OCI-LY7 (cell line): Measurements from ENCODE around the gene GREM2. TPM values are rescaled to one million over a fixed set of nuclear protein-coding genes. Genes with fewer than 3 reads are reported as not detected.

Experiments used
- BruUV-seq: library from RNA; stranded (reverse); fragments of 400-500 nt; replicated peaks from 2 replicates; lab custom pipeline; 2021; lab: Mats Ljungman, UMichigan
- CTCF ChIA-PET: fragments of 300-600 bp; sonication (Branson Sonifier 250); formaldehyde crosslinking; loops from one replicate; lab custom pipeline; 2022; ENCODE audit warnings: antibody characterized with exemption; ENCODE audit not compliant: unreplicated experiment; lab: Charles Lee
- POLR2A ChIA-PET: fragments of 300-600 bp; sonication (Branson Sonifier 250); formaldehyde crosslinking; loops from one replicate; lab custom pipeline; 2022; ENCODE audit warnings: antibody characterized with exemption; lab: Charles Lee
- DNase-seq: peaks from one replicate; pipeline ENCODE4 v3.0.0-alpha.2; 2015; ENCODE audit warnings: low spot score
- H2AFZ ChIP-seq: fragments of 200-600 bp; sonication (generic), shearing (Covaris generic); 2 replicates; pipeline ENCODE4 v1.6.1; 2014; ENCODE audit warnings: mild to moderate bottlenecking, antibody characterized with exemption, low read length, moderate library complexity
- H3K27ac ChIP-seq: fragments of 200-600 bp; sonication (generic); 2 replicates; pipeline ENCODE4 v1.5.1; 2014; ENCODE audit warnings: mixed run types, low read depth, mild to moderate bottlenecking, moderate library complexity, low read length, inconsistent platforms; ENCODE audit not compliant: poor library complexity, severe bottlenecking
- H3K36me3 ChIP-seq: fragments of 200-600 bp; sonication (generic); 2 replicates; pipeline ENCODE4 v1.6.1; 2014; ENCODE audit warnings: mild to moderate bottlenecking, antibody characterized with exemption, low read length, moderate library complexity, mixed read lengths; ENCODE audit not compliant: insufficient read depth
- H3K4me1 ChIP-seq: fragments of 200-600 bp; sonication (generic); 2 replicates; pipeline ENCODE4 v1.5.1; 2014; ENCODE audit warnings: mild to moderate bottlenecking, low read length; ENCODE audit not compliant: insufficient read depth, poor library complexity, severe bottlenecking
- H3K4me2 ChIP-seq: fragments of 200-600 bp; sonication (generic); 2 replicates; pipeline ENCODE4 v1.6.1; 2014; ENCODE audit warnings: mild to moderate bottlenecking, low read length
- H3K4me3 ChIP-seq: fragments of 200-600 bp; sonication (generic); 2 replicates; pipeline ENCODE4 v1.5.1; 2014; ENCODE audit warnings: mild to moderate bottlenecking, low read depth, low read length; ENCODE audit not compliant: poor library complexity, severe bottlenecking
- H3K79me2 ChIP-seq: fragments of 200-600 bp; sonication (generic); 2 replicates; pipeline ENCODE4 v1.6.1; 2016; ENCODE audit warnings: low read depth, mild to moderate bottlenecking, low read length, moderate library complexity, mixed read lengths; ENCODE audit not compliant: insufficient read depth
- H3K9me2 ChIP-seq: fragments of 200-600 bp; sonication (generic); 2 replicates; pipeline ENCODE4 v1.6.1; 2016; ENCODE audit warnings: mild to moderate bottlenecking, low read length, mixed read lengths; ENCODE audit not compliant: insufficient read depth
- H3K9me3 ChIP-seq: fragments of 200-600 bp; sonication (generic); 2 replicates; pipeline ENCODE4 v1.6.1; 2014; ENCODE audit warnings: mild to moderate bottlenecking, mixed run types, low read length, mixed read lengths
- H4K20me1 ChIP-seq: fragments of 200-600 bp; sonication (generic); 2 replicates; pipeline ENCODE4 v1.6.1; 2014; ENCODE audit warnings: mild to moderate bottlenecking, antibody characterized with exemption, low read length, moderate library complexity, mixed read lengths; ENCODE audit not compliant: insufficient read depth
- EZH2phosphoT487 ChIP-seq: fragments of 200-600 bp; sonication (generic); IDR thresholded peaks from 2 replicates; pipeline ENCODE4 v1.6.1; 2018; ENCODE audit warnings: low read depth, borderline replicate concordance, mild to moderate bottlenecking, mixed run types, antibody characterized with exemption, low read length, moderate library complexity, mixed read lengths
- intact Hi-C: fragments of 100-400 bp; cut with micrococcal nuclease; formaldehyde crosslinking; loops from one replicate; pipeline ENCODE4 v1.10.0; 2022; ENCODE audit not compliant: unreplicated experiment
- total RNA-seq, 2 experiments: library from RNA; depleted of rRNA in 1 of 2; stranded (reverse); fragments of >200 nt in 1 of 2; shearing (Covaris generic) in 1 of 2; gene quantifications; 2 replicates each; pipeline ENCODE4 v1.2.3, GENCODE V29; 2014 to 2022
- TF ChIP-seq, protein P1 (sequence below): fragments of 200-600 bp; sonication (generic); conservative IDR thresholded peaks from 2 replicates; pipeline ENCODE4 v1.5.1; 2014; ENCODE audit warnings: mild to moderate bottlenecking, antibody characterized with exemption, low read length, moderate library complexity, mixed read lengths

The GREM2 gene
- total RNA-seq, 2 experiments from 2014 or later = not detected

DNA sequence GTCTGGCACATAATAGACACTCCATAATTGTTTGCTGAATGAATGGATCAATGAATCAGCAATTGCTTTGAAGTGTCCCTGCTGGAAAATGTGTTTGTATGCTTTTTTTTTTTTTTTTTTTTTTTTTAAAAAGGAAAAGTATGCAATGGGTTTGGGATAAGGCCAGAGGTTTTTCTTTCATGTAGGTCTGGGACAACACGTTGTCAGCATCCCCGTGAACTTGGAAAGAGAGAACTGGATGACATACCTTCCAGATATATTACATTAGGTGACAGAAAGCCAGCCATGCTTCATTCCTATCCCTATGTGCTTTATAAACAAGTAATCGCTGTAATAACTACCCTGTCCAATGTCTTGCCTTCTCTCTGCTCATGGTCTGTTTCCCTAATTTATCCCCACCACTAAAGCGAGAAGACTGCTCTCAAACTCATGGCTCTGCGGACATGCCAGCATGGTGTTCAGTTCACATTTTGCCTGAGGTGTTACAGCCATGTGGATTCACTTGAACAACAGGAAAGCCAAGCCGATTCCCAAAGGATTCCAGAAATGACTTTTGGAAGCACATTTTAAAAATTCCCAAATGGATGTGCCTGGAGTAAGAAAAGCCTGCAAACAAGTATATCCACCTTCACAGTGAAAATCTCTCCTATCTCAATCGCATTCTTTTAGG lies 34.8 kb upstream of the GREM2 start:
- no peak for DNase-seq
- no peaks in the 10 kb centered on the region for H3K4me1 ChIP-seq
- intact Hi-C loops = no loop called here
- H3K4me3 ChIP-seq = no peak overlapping the region
- H3K9me3 ChIP-seq = no peaks in the 10 kb centered on the region
- no peaks in the 10 kb centered on the region for H3K36me3 ChIP-seq
- H3K27ac ChIP-seq = no peak overlapping the region
- no peak overlapping the region for H2AFZ ChIP-seq
- H3K79me2 ChIP-seq = no peaks in the 10 kb centered on the region
- H4K20me1 ChIP-seq = no peaks in the 10 kb centered on the region
- H3K4me2 ChIP-seq = no peak overlapping the region
- no peaks in the 10 kb centered on the region for H3K9me2 ChIP-seq
- BruUV-seq = no TSS peak
- ChIA-PET CTCF (no interaction called here), POLR2A (no interaction called here)
- TF ChIP-seq, protein P1, sequence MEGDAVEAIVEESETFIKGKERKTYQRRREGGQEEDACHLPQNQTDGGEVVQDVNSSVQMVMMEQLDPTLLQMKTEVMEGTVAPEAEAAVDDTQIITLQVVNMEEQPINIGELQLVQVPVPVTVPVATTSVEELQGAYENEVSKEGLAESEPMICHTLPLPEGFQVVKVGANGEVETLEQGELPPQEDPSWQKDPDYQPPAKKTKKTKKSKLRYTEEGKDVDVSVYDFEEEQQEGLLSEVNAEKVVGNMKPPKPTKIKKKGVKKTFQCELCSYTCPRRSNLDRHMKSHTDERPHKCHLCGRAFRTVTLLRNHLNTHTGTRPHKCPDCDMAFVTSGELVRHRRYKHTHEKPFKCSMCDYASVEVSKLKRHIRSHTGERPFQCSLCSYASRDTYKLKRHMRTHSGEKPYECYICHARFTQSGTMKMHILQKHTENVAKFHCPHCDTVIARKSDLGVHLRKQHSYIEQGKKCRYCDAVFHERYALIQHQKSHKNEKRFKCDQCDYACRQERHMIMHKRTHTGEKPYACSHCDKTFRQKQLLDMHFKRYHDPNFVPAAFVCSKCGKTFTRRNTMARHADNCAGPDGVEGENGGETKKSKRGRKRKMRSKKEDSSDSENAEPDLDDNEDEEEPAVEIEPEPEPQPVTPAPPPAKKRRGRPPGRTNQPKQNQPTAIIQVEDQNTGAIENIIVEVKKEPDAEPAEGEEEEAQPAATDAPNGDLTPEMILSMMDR = no peak
- TF ChIP-seq EZH2phosphoT487 = no peak

DNA sequence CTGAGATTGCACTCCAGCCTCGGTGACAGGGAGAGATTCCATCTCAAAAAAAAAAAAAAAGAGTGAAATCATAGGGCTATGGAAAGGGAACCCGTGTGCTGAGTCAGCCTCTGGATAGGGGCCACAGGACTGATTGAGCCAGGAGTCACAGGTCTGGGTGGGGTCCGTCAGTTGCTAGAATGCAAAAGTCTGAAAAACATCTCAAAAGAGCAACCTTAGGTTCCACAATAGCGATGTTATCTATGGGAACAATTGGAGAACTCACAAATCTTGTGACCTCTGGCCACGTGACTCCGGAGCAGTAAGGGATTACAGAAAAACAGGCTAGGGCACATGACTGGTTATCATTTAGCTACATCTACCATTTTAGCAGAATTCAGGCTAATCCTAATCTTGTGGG lies 32.8 kb upstream of the GREM2 start:
- H3K79me2 ChIP-seq = no peaks in the 10 kb centered on the region
- no peak for TF ChIP-seq EZH2phosphoT487
- TF ChIP-seq, protein P1 = no peak
- POLR2A ChIA-PET = interaction anchor here (0.7 kb wide), 2 partner anchors 35 to 773 kb away, joined by 3 to 4 read pairs; no protein-coding TSS in a partner anchor
- H3K9me2 ChIP-seq = no peaks in the 10 kb centered on the region
- no peaks in the 10 kb centered on the region for H3K36me3 ChIP-seq
- no TSS peak for BruUV-seq
- DNase-seq = no peak
- H3K4me2 ChIP-seq = no peak overlapping the region
- no peak overlapping the region for H2AFZ ChIP-seq
- intact Hi-C loops = no loop called here
- CTCF ChIA-PET = no interaction called here
- no peaks in the 10 kb centered on the region for H3K9me3 ChIP-seq
- no peak overlapping the region for H3K4me3 ChIP-seq
- H3K4me1 ChIP-seq = no peaks in the 10 kb centered on the region
- H4K20me1 ChIP-seq = no peaks in the 10 kb centered on the region
- no peak overlapping the region for H3K27ac ChIP-seq

DNA sequence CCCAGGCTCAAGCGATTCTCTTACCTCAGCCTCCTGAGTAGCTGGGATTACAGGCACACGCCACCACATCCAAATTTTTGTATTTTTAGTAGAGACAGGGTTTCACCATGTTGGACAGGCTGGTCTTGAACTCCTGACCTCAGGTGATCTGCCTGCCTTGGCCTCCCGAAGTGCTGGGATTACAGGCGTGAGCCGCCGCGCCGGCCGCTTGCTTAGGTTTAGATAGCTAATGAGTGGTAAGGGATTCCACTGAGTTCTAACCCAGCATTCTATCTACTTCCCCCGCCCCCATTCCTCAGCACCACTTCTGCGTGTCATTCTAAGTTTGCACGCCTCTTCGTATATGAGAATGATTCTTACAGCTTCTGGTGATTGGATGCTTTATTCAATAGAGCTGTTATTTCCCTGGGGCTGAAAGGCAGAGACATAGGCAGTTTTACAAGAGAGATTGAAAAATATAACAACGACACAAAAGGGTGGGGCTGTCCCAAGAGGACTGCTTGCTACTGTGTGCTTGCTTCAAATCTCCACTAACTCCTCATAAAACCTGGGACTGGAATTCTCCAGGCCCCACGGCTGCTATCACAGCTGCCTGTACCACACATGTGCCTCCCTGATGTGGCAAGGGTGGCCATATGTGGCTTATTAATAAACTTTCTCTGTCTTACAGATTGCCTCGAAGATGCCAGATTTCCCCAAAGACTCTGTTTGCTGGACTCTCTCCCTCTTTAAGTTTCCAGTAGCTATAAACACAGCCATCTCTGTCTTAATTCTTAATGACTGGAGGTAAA lies 23.7 kb upstream of the GREM2 start:
- Histone ChIP-seq H4K20me1 (no peaks in the 10 kb centered on the region), H3K36me3 (no peaks in the 10 kb centered on the region), H3K4me3 (no peak overlapping the region), H3K4me2 (no peak overlapping the region), H3K9me2 (no peaks in the 10 kb centered on the region), H3K9me3 (no peaks in the 10 kb centered on the region), H3K27ac (no peak overlapping the region), H3K79me2 (no peaks in the 10 kb centered on the region), H2AFZ (no peak overlapping the region), H3K4me1 (no peaks in the 10 kb centered on the region)
- ChIA-PET POLR2A (no interaction called here), CTCF (no interaction called here)
- BruUV-seq = no TSS peak
- TF ChIP-seq, protein P1 = no peak
- no peak for TF ChIP-seq EZH2phosphoT487
- no peak for DNase-seq
- intact Hi-C loops = no loop called here
